Stimulated activated CD8-positive, alpha-beta memory T cell treated with anti-CD3 and anti-CD28 coated beads, Interleukin-7, amount 100 ng/mL, for 1 hour (primary cell): ENCODE results near the gene NLGN1.

ENCODE experiments used
- DNase-seq, 2 donors: peaks; one replicate each; pipeline ENCODE4 v3.0.0-alpha.2; 2020; ENCODE audit warnings: low read depth in 2 of 2

The NLGN1 gene

DNA sequence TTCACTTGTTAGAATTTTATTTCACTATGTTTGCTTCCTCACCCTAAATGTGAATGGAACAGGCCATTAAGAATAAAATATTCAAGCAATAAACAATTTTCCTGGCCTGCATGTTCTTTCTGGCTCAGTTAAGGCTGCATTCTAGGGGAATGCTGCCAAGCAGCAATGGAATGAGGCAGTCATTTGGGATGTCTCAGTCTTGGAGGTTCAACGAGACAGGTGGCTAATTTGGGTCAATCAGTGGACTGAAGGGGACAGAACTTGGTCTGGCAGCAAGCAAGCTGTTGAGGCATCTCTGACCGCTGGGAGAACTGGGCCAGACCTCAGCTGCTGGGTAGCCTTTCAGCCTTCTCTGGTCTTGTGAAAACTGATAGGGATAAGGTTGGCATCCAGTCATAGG, 241.6 kb downstream of the NLGN1 start:
- DNase-seq = no peak

DNA sequence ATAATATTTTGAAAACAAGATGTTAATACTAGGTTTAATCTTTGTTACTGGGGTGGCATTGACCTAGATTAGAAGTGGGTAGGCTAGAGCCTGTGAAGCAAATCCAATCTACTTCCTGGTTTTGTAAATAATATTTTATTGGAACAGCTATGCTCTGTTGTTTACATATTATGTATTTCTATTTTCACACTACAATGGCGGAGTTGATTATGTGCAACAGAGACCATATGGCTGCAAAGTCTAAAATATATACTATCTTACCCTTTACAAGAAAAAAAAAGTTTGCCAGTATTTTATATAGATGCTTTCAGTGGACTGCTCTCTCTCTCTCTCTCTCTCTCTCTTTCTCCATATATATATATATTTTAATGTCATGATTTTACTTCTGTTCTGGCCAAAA, 244.2 kb downstream of the NLGN1 start:
- DNase-seq = no peak

DNA sequence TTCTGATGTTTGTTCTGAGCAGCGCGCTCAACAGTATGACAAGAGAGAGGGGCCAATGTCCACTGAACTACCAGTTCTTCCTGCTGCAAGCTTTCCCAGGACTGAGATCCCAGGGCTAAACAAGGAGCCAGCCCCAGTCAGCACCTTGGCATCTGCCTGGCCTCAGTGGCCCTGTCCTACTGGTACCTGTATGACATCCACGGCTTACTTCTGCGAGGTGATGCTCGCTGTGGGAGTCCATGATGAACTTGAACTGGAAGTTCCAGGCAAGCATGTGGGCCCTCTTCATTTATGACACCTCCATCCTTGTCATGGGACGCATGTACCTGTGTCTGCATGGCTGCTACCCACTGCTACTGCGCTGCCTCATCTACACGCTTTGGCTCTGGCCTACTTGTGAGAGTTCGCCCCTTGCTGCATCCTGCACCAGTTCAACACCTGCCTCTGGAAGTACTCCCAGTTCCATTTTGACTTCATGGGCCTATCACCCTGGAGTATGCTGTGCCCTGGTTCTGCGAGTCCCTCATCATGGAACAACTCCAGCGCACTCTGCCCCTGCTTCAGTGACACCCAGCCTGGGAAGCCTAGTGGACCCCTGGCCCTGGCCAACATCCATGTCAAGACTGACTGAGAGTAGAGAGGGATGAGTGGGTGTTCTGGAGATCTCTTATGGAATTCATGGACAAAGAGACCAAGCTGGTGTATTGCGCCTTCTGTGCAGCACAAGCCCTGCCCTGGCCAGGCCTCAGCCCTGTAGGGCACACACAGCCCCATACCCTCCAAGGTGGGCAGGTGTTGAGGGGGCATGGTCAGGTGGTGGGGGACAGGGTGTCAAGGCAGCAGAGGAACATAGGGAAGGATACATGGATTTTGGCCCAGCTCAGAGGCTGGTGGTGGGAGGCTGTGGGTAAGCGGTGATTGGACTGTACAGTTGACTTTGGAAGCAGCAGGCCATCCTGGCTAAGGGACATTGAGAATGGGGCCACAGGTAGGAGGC, 246.8 kb downstream of the NLGN1 start:
- DNase-seq = no peak

DNA sequence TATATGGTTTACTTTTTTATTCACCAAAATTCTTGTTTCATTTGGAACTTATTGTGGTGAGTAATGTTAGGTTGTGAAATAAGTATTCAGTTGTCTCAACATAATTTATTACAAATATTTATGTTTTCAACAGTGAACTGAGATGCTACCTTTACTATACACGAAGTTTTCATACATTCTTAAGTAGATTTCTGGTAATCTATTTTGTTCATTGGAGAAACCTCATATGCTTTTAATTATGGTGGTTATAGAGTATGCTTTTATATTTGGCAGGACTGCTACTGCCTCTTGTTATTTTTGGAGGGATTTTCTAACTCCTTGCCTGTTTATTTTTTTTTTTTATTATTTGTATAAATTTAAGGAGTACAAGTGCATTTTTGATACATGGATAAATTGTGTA, 253.1 kb downstream of the NLGN1 start:
- no peak for DNase-seq

DNA sequence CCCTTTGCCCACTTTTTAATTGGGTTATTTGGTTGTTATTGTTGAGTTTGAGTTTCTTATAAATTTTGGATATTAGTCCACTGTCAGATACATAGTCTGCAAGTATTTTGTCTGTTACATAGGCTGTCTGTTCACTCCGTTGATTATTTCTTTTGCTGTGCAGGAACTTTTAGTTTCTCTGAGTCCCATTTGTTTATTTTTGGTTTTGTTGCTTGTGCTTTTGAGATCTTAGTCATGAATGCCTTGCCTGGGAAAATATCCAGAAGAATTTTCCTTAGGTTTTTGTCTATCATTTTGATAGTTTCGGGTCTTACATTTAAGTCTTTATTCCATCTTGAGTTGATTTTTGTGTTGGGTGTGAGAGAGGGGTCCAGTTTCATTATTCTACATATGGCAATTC, 254.5 kb downstream of the NLGN1 start:
- no peak for DNase-seq

DNA sequence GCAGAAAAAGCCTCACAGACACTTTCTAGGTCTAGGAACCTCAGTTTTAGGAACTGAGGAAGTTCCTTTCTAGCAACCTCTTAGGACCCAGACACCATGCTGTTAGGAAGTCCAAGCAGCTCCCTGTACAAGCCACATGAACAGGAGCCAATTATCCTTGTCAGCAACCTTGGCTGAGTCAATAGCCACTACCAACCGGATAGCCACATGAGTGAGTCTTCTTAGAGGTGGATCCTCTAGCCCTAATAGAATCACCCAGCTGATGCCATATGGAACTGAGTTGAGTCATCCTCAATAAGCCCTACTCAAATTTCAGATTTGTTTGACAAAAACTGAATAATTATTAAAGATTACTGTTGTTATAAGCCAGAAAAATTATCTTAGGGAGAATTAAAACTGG, 256.2 kb downstream of the NLGN1 start:
- no peak for DNase-seq

DNA sequence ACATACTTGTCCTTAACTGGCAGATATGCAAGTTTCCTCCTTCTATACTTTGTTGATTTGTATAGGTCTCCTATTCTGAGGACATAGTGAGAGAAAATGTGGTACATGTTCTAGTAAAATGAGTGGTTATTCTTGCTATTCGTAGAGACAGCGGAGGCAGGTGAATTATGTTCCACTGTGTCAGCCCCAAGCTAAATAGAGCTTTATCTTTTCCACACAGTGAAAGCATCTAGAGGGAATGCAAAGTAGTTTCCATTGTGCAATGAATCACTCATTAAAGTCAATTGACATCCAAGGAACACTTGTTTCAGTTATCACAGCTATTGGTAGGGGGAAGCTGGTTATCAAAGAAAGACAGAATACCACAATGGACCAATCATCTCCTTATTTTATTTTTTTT, 262.4 kb downstream of the NLGN1 start:
- no peak for DNase-seq

DNA sequence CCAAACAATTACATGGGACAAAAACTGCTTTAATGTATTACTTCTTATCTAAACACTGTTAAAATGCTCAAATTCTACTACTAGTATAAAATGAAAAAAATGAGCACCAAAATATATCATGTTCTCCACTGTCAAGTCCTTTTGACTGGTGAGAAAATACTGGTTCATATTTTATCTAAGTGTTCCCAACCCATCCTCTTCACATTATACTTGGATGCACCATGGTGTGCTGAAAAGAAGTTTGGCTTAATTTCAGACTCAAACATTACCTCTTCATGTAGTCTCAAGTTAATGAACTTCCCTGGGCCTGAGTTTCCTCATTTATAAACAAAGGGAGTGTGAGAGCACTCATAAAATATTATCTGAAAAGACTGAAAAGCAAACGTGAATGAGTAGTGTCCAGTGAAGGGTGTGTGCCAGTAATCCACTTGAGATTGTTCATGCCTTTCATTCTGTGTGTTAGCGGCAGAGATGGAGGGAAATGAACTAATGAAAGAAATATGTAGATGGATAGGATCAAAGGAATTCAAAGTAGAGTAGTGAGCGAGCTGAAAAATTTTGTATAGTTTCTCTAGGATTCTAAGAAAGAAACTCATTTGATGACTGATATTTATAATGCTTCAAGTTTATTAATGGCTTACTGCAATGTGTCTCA, 263.2 kb downstream of the NLGN1 start:
- no peak for DNase-seq

DNA sequence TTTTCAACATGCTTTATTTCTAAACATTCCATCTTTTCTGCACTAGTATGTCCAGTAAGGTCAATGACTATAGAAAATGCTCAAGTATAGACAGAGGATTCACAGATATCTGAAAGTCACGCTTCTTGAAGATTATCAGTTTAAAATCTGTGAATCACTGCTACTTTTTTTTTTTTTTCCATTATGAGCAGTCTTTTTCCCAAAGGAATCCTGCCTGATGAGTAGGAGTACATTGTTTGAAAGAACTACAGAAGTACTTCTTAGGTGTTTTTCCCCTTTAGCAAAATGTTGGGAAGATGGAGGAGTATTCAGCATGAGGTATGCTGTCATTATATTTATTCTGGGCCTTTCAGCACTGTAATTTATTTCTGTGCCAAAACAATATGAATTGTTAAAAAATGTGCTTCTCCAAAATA, 266.2 kb downstream of the NLGN1 start:
- DNase-seq = no peak

DNA sequence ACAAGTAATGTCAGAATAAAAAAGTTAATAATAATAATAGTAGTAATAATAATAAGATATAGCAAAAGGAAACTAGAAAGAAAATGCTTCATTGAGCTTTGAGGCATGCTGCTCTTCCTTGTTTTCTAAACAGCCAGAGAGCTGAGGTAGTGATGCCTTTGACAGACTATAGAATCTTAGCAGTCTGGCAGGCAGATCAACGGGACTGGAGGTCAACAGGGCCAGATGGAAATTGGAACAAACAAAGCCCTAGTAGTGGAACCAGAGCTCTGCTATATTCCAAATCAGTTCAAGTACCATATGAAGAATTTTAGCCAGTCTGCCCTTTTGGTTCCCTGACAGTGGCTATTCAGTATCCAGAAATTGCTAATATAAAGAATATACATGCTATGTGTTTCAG, 278.6 kb downstream of the NLGN1 start:
- DNase-seq = no peak

DNA sequence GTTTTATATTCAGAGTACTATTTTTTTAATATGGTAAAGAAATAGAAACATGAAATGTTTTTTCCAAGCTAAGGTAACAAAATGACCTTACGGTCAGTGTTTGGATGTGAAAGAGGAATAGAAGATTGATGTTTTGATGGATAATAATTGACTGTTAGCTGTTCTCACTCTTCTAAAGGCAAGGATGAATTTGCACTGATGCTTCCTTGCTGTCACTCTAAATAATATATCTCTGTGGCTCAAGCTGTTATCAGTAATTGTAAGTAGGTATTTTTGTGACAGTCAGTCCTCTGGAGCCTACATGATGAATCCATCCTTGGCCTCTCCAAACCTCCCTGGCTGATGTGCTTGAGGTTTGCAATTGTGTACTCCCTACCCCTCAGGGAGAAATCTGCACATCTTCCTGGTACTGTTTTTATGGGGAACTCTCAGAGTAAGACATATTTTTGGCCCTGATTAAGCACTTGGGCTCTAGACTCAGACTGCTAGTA, 283.7 kb downstream of the NLGN1 start:
- DNase-seq = no peak

DNA sequence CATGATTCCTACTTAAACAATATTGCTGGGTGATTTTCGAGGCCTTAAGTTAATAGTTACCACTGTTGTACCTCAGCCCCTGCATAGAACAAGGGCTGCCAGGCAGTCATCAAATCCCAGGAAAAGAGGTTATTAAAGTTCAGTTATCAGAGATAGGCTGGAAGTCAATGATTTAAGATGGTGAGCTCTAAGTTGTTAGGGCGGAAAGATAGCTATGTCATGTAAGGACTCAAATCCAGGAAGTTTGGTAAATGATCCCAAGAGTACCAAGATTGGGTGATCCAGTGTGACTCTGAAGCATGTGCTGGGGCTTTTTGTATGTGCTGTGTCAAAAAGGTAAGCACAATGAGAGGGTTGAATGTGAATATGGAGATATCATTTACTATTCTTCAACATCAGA, 287.9 kb downstream of the NLGN1 start:
- DNase-seq = no peak

DNA sequence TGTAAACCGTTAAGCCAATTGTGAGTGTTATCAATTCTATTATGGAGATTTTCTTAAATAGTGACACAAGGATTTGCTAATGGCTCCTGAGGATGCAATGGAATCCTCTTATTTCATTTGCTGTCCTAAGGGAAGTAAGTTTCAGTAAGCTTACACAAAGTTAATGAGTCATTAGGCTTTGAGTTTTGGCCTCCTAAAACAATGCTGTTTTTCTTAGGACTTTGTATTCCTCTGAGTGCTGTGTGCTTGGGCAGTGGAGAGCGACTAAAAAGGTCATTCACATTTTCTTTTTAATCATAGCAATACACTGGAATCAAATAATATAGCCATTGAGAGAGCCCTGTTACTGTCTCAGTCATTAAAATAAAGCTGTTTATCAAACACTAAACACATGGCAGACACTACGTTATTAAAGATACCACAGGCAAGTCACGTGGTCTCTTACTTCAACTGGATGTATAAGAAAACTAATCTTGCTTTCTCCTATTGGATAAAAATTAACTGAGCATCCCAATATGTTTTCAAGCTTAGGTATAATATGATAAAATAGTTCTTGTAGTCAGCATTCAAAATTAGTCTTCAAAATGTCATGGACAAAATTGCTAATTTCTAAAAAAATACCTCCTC, 290.8 kb downstream of the NLGN1 start:
- no peak for DNase-seq

DNA sequence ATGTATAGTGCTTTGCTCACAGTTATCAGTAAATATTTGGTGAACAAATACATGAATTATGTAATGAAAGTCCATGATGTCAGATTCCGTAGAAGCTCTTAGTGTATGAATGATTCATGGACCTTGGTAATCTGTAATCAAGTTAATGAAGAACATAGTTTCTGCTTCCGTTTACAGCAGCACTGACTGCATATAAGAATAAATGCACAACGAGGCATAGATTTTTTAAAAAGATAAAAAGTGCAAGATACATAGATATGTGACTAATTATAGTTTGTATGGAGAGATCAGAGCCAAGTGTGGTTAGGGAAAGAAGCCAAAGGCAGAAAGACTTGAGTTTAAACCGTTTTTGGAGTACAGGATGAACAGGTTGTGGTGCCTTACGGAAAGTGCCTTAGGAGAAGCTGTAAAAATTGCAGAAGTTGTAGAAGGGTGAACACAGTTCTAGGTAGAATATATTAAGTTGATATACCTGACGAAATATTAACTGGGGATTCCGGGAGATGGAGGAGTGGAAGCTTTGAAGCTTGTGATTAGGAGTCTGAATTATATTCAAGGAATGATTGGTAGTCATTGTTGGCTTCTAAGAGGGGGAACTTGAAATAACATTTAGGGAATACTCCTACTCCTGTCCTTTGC, 293.1 kb downstream of the NLGN1 start:
- no peak for DNase-seq

DNA sequence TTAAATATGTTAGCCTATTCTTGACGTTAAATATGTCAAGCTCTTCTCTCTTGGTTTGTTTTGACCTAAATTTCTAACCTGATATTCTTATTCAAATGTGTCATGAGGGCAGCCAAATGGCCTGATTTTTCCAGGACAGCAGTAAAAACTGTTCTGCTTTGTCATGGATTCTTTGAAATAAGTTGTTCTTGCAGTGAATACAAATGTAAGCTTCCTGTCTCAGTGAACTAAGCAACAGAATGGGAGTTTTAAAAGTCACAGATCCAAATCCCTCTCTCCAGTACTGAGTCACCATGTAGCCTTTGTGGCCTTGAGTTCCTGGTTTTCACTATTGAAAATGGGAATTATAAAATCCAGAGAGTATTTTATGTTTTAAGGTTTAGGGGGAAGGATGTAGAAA, 301.8 kb downstream of the NLGN1 start:
- DNase-seq = no peak

DNA sequence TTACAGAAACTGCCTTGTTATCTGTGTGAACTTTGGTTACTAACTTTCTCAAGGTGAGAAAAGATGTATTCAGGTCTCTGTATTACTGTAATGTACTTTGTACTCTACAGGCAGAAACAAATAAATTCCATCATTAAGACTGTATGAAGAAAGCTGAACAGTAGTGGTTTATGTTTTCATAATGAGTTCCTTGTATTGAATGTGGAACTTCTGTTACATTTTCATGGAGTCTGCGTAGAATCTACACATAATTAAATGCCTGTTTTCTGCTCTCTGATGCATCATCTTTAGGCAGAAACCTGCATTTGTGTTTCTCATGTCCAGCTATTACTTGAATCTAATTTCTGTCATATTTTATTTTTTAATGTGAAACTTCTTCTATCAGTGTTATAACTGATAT, 302.8 kb downstream of the NLGN1 start:
- DNase-seq = no peak

DNA sequence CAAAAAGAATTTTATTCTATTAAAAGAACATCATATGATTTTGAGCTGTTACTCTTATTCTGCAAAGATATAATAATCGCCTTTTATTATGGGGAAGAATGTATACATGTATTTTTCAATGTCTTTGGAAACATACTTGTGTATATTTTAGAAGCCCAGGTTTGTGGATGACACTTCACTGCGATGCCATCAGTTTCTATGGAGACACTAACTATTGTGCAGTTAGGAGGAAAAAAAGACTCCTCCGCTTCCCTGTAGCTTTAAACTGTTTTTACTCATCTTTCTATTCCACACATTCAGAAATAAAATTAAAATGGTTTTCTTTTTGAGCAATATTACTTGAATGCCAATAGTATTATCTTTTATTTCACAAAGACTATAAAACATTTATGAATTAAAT, 305.0 kb downstream of the NLGN1 start:
- no peak for DNase-seq

DNA sequence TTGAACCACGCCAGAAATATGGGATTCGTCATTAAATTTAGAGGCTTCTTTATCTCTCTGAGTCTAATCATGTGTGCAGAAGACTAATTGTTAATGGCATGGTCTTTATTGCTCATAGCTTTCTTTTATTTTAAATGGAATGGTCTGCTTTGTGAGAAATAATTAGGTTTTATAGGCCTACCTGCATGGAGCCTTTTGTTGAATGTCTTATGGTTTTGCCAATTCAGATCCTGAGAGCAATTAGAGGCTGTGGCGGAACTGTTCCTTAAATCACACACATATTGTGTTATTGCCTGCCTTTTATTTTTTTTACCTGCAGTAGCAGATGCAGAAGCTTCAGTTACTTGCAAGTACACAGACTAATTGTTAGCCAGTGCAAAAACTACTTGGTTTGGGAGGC, 306.2 kb downstream of the NLGN1 start:
- no peak for DNase-seq

DNA sequence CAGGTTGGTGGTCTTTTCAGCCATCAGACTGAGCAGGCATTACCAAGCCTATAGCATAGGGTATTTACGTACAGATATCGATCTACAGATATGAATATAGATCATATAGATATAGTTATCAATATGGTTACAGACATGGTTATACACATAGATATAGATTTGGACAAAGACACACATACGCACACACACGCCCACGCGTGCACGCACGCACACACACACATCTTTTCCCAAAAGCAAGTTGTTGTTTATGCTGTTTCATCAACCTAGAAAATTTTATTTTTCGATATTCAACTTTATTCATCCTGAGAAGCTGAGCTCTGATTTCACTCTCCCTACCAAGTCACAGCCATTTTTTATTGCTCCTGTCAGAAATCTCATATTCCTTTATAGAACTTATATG, 309.1 kb downstream of the NLGN1 start:
- DNase-seq = no peak

DNA sequence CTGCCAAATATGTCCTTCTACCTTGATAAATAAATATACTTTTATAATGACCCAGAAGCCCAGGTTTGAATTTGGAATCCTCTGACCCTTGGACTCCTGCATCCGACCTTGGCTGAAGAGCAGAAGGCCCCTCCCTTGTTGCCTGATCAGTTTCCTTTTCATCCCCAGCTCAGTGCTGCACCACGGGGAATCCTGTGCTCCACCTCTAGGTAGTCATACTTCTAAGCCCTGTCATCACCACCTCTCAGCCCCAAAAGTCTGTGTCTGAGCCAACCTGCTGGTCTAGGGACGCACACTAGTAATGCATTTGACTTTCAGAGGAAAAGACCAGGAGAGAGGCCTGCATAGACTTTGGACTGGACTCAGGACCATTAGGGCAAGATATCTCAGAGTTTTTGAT, 310.6 kb downstream of the NLGN1 start:
- no peak for DNase-seq

DNA sequence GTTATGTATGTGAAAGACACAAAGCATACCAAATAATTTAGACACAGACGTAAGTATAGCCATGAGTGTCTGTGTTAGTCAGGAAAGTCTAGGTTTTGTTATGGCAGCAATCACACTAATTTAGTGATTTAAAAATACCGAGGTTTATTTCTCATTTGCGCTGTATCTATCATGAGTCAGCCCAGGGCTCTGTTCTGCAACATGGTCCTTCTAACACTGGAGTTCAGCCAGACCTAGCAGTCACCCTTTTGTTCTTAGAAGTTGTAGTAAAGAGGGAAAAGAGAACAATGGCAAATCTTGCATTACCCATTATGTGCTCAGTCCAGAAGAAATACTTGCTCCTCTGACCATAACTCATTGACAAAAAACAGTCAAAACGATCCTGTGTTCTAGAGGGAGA, 311.5 kb downstream of the NLGN1 start:
- no peak for DNase-seq

DNA sequence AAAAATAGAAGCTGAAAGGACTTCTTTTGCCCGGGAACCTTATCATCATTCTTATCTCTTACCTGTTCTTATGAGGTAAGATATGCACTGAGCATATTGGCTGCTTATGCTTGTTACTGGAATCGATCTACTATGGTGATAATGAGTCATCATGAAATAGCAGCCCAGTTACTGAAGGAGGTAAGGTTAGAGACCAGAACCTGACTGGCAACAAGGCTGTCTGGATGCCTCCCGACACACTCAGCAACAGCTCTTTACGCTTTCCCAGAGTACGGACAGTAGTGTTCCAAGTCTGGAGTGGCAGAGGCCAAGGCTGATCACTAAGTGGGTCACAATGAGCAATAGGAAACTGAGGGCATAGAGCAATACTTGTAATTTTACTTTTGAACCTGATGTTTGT, 314.1 kb downstream of the NLGN1 start:
- DNase-seq = no peak
